ENCODE results near the gene BACH2. TPM values are rescaled to one million over a fixed set of nuclear protein-coding genes. Genes with fewer than 3 reads are reported as not detected.
"Not testable (repeated sequence)": the region's sequence is repeated elsewhere in the genome, so short reads cannot be mapped to it uniquely, and the experiment has no call there.

BACH2 gene
- total and polyA plus RNA-seq, 9 donors, result 3.4 to 5.8 (median 4.6) TPM

GRCh38 chr6:90146921-90147649 is 149.6 kb downstream of the BACH2 start:
- no peaks in the 10 kb centered on the region for H3K4me1 ChIP-seq (ENCODE audit: control insufficient read depth, insufficient read depth, low read length)
- no peak overlapping the region for H3K4me3 ChIP-seq (ENCODE audit: low read length)
- WGBS (ENCODE audit: insufficient coverage), result 50% methylated on average over 3 of the region's 13 CpGs
- H3K27ac ChIP-seq (ENCODE audit: low read length), result no peak overlapping the region
- no peaks in the 10 kb centered on the region for H3K36me3 ChIP-seq (ENCODE audit: control insufficient read depth, insufficient read depth, low read length)
- H3K9me3 ChIP-seq (replicated peaks; ENCODE audit: control insufficient read depth, low read depth, low read length), result no peaks in the 10 kb centered on the region
- H3K27me3 ChIP-seq (ENCODE audit: control insufficient read depth, insufficient read depth, low read length), result no peaks in the 10 kb centered on the region
- no peak for DNase-seq

GRCh38 chr6:90146024-90146423 is 150.6 kb downstream of the BACH2 start:
- DNase-seq, result no peak
- WGBS (ENCODE audit: insufficient coverage), result 96% methylated on average over 3 of the region's 4 CpGs
- H3K27me3 ChIP-seq (ENCODE audit: control insufficient read depth, insufficient read depth, low read length), result no peaks in the 10 kb centered on the region

GRCh38 chr6:90144928-90145555 is 151.6 kb downstream of the BACH2 start:
- H3K9me3 ChIP-seq (replicated peaks; ENCODE audit: control insufficient read depth, low read depth, low read length), result no peaks in the 10 kb centered on the region
- DNase-seq, result no peak
- 100% methylated on average over 1 of the region's 3 CpGs for WGBS (ENCODE audit: insufficient coverage)
- no peak overlapping the region for H3K27ac ChIP-seq (ENCODE audit: low read length)
- no peak overlapping the region for H3K4me3 ChIP-seq (ENCODE audit: low read length)
- no peaks in the 10 kb centered on the region for H3K27me3 ChIP-seq (ENCODE audit: control insufficient read depth, insufficient read depth, low read length)
- no peaks in the 10 kb centered on the region for H3K36me3 ChIP-seq (ENCODE audit: control insufficient read depth, insufficient read depth, low read length)
- H3K4me1 ChIP-seq (ENCODE audit: control insufficient read depth, insufficient read depth, low read length), result no peaks in the 10 kb centered on the region

More at GRCh38 chr6:90146024-90146423, 150.6 kb downstream of the BACH2 start:
- Histone ChIP-seq H3K36me3 (ENCODE audit: control insufficient read depth, insufficient read depth, low read length) (no peaks in the 10 kb centered on the region), H3K4me1 (ENCODE audit: control insufficient read depth, insufficient read depth, low read length) (no peaks in the 10 kb centered on the region), H3K4me3 (ENCODE audit: low read length) (no peak overlapping the region), H3K9me3 (replicated peaks; ENCODE audit: control insufficient read depth, low read depth, low read length) (no peaks in the 10 kb centered on the region), H3K27ac (ENCODE audit: low read length) (no peak overlapping the region)

GRCh38 chr6:90144396-90144795 is 152.2 kb downstream of the BACH2 start:
- Histone ChIP-seq H3K4me1 (ENCODE audit: control insufficient read depth, insufficient read depth, low read length) (no peaks in the 10 kb centered on the region), H3K27ac (ENCODE audit: low read length) (no peak overlapping the region), H3K4me3 (ENCODE audit: low read length) (no peak overlapping the region), H3K9me3 (replicated peaks; ENCODE audit: control insufficient read depth, low read depth, low read length) (no peaks in the 10 kb centered on the region), H3K36me3 (ENCODE audit: control insufficient read depth, insufficient read depth, low read length) (no peaks in the 10 kb centered on the region), H3K27me3 (ENCODE audit: control insufficient read depth, insufficient read depth, low read length) (no peaks in the 10 kb centered on the region)
- 100% methylated on average over 1 of the region's 3 CpGs for WGBS (ENCODE audit: insufficient coverage)
- no peak for DNase-seq

GRCh38 chr6:90140683-90141082 is 156.0 kb downstream of the BACH2 start:
- no peaks in the 10 kb centered on the region for H3K36me3 ChIP-seq (ENCODE audit: control insufficient read depth, insufficient read depth, low read length)
- no peak overlapping the region for H3K4me3 ChIP-seq (ENCODE audit: low read length)
- H3K4me1 ChIP-seq (ENCODE audit: control insufficient read depth, insufficient read depth, low read length), result no peaks in the 10 kb centered on the region
- H3K27ac ChIP-seq (ENCODE audit: low read length), result no peak overlapping the region
- no peak for DNase-seq
- no CpG with 5 or more reads among the region's 1 CpG for WGBS (ENCODE audit: insufficient coverage)
- no peaks in the 10 kb centered on the region for H3K27me3 ChIP-seq (ENCODE audit: control insufficient read depth, insufficient read depth, low read length)
- no peaks in the 10 kb centered on the region for H3K9me3 ChIP-seq (replicated peaks; ENCODE audit: control insufficient read depth, low read depth, low read length)

GRCh38 chr6:90139272-90139817 is 157.3 kb downstream of the BACH2 start:
- Histone ChIP-seq H3K36me3 (ENCODE audit: control insufficient read depth, insufficient read depth, low read length) (no peaks in the 10 kb centered on the region), H3K4me3 (ENCODE audit: low read length) (no peak overlapping the region), H3K27me3 (ENCODE audit: control insufficient read depth, insufficient read depth, low read length) (no peaks in the 10 kb centered on the region), H3K4me1 (ENCODE audit: control insufficient read depth, insufficient read depth, low read length) (no peaks in the 10 kb centered on the region), H3K9me3 (replicated peaks; ENCODE audit: control insufficient read depth, low read depth, low read length) (no peaks in the 10 kb centered on the region), H3K27ac (ENCODE audit: low read length) (no peak overlapping the region)
- 71% methylated on average over 1 of the region's 7 CpGs for WGBS (ENCODE audit: insufficient coverage)
- no peak for DNase-seq

- H3K4me3 ChIP-seq (ENCODE audit: low read length), result no peak overlapping the region
- WGBS (ENCODE audit: insufficient coverage), result no CpG with 5 or more reads among the region's 2 CpGs
- no peaks in the 10 kb centered on the region for H3K36me3 ChIP-seq (ENCODE audit: control insufficient read depth, insufficient read depth, low read length)
- H3K27ac ChIP-seq (ENCODE audit: low read length), result no peak overlapping the region
- no peaks in the 10 kb centered on the region for H3K27me3 ChIP-seq (ENCODE audit: control insufficient read depth, insufficient read depth, low read length)
- no peak for DNase-seq
- H3K9me3 ChIP-seq (replicated peaks; ENCODE audit: control insufficient read depth, low read depth, low read length), result no peaks in the 10 kb centered on the region
- H3K4me1 ChIP-seq (ENCODE audit: control insufficient read depth, insufficient read depth, low read length), result no peaks in the 10 kb centered on the region
Measured at GRCh38 chr6:90136837-90137568, 159.6 kb downstream of the BACH2 start.

- H3K4me3 ChIP-seq (ENCODE audit: low read length), result no peak overlapping the region
- WGBS (ENCODE audit: insufficient coverage), result no CpG with 5 or more reads among the region's 2 CpGs
- no peaks in the 10 kb centered on the region for H3K27me3 ChIP-seq (ENCODE audit: control insufficient read depth, insufficient read depth, low read length)
- peak; percentile 46 for DNase-seq
- no peaks in the 10 kb centered on the region for H3K36me3 ChIP-seq (ENCODE audit: control insufficient read depth, insufficient read depth, low read length)
- H3K27ac ChIP-seq (ENCODE audit: low read length), result no peak overlapping the region
- peaks cover 2% of the 10 kb centered on the region for H3K4me1 ChIP-seq (ENCODE audit: control insufficient read depth, insufficient read depth, low read length)
- no peaks in the 10 kb centered on the region for H3K9me3 ChIP-seq (replicated peaks; ENCODE audit: control insufficient read depth, low read depth, low read length)
Measured at GRCh38 chr6:90136176-90136575, 160.5 kb downstream of the BACH2 start.

- DNase-seq, result no peak
- H3K4me1 ChIP-seq (ENCODE audit: control insufficient read depth, insufficient read depth, low read length), result peaks cover 6% of the 10 kb centered on the region
- no peak overlapping the region for H3K27ac ChIP-seq (ENCODE audit: low read length)
- 81% methylated on average over 5 of the region's 5 CpGs for WGBS (ENCODE audit: insufficient coverage)
- H3K9me3 ChIP-seq (replicated peaks; ENCODE audit: control insufficient read depth, low read depth, low read length), result no peaks in the 10 kb centered on the region
- H3K36me3 ChIP-seq (ENCODE audit: control insufficient read depth, insufficient read depth, low read length), result no peaks in the 10 kb centered on the region
- H3K4me3 ChIP-seq (ENCODE audit: low read length), result no peak overlapping the region
- H3K27me3 ChIP-seq (ENCODE audit: control insufficient read depth, insufficient read depth, low read length), result no peaks in the 10 kb centered on the region
Measured at GRCh38 chr6:90135667-90136066, 161.0 kb downstream of the BACH2 start.

GRCh38 chr6:90133664-90134063 is 163.0 kb downstream of the BACH2 start:
- no CpG with 5 or more reads among the region's 3 CpGs for WGBS (ENCODE audit: insufficient coverage)
- not testable (repeated sequence) for DNase-seq; H3K4me1 ChIP-seq (ENCODE audit: control insufficient read depth, insufficient read depth, low read length); H3K4me3 ChIP-seq (ENCODE audit: low read length); H3K36me3 ChIP-seq (ENCODE audit: control insufficient read depth, insufficient read depth, low read length); H3K27me3 ChIP-seq (ENCODE audit: control insufficient read depth, insufficient read depth, low read length); H3K27ac ChIP-seq (ENCODE audit: low read length); H3K9me3 ChIP-seq (replicated peaks; ENCODE audit: control insufficient read depth, low read depth, low read length)

Measured in muscle of leg (tissue), 11 donors.